VCaP (cell line): ENCODE results near the gene PARVB.
A peak's percentile ranks its signal among the peaks of the same experiment; 100 is the strongest.

Experiments
- H3K27ac ChIP-seq: fragments of 450-650 bp; 2 replicates; pipeline ENCODE4 v1.5.1; 2017
- TF ChIP-seq, protein P1 (sequence below): fragments of 450-650 bp; conservative IDR thresholded peaks from 2 replicates; pipeline ENCODE4 v1.5.1; 2017; ENCODE audit warnings: mild to moderate bottlenecking, moderate library complexity

The PARVB gene

DNA sequence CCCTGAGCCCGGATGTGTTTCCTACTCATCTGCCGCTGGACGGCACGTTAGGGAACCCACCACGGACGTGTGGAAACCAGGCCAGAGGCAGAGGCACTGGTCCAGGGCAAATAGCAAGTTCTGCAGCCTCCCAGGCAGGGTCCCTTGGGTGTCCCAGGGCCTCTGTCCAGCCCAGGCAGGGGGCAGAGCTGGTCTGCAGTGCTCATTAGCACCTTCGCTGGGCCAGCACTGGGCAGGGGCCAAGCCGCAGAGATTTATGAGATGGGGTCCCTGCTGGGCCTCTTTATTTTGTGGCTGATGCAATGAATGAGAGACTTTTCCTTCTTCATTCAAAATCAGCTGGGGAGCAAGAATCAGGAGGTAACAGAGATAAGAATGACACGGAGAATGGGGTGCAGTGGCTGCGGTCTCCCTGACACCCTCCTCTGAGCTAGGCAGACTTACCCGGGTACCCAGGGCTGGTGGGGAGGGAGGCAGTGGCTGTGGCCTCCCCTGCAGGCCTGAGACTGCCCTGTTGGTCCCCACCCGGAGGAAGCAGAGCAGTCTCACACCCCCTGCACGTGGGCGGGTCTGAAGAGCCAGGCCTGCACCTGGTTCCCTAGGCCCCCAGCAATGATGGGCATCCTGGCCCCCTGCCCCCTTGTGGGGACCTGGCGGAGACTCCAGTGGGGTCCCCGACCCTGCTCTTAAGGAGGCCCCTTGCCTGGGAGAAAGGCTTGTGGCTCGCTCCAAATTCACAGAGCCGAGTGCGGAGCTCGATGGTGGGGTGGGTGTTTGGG is 142.6 kb downstream of the PARVB start:
- H3K27ac ChIP-seq: no peak overlapping the region
- TF ChIP-seq, protein P1, sequence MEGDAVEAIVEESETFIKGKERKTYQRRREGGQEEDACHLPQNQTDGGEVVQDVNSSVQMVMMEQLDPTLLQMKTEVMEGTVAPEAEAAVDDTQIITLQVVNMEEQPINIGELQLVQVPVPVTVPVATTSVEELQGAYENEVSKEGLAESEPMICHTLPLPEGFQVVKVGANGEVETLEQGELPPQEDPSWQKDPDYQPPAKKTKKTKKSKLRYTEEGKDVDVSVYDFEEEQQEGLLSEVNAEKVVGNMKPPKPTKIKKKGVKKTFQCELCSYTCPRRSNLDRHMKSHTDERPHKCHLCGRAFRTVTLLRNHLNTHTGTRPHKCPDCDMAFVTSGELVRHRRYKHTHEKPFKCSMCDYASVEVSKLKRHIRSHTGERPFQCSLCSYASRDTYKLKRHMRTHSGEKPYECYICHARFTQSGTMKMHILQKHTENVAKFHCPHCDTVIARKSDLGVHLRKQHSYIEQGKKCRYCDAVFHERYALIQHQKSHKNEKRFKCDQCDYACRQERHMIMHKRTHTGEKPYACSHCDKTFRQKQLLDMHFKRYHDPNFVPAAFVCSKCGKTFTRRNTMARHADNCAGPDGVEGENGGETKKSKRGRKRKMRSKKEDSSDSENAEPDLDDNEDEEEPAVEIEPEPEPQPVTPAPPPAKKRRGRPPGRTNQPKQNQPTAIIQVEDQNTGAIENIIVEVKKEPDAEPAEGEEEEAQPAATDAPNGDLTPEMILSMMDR: no peak

DNA sequence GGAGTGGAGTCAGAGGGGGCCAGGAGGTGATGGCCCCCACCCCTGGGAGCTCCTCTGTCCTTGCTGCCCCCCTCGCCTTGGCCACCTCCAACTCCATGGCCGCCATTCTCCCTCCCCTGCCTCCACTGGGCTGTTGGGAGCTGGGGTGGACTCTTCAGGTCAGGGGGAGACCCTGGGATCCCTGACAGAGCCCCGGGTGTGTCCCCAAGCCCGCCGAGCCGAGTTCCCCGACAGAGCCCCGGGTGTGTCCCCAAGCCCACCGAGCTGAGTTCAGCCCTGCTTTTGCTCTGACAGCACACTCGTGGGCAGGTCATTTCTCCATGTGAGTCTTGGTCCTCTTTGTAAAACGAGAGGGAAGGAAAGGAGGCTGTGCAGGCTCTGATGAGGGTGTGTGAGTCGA is 143.4 kb downstream of the PARVB start:
- TF ChIP-seq, protein P1: no peak
- H3K27ac ChIP-seq: no peak overlapping the region

DNA sequence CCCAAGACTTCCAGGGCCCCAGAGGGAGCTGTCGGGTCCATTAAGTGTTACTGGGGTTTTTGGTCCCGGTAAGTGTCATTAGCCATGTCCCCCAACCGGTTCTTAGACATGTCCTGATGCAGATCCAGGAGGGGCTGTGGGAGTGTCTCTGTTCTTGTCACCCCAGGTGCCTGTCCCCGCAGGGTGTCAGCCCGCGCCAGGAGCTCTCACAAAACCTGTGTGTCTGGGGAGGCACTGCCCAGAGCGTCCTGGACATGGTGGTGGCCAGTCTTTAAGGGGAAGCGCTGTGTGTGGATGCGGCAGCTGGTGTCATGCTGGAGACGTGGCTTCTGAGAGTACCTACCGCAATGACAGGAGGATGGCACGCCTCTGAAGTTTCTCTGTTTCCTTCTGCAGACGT is 144.1 kb downstream of the PARVB start:
- TF ChIP-seq, protein P1: no peak
- H3K27ac ChIP-seq: no peak overlapping the region

DNA sequence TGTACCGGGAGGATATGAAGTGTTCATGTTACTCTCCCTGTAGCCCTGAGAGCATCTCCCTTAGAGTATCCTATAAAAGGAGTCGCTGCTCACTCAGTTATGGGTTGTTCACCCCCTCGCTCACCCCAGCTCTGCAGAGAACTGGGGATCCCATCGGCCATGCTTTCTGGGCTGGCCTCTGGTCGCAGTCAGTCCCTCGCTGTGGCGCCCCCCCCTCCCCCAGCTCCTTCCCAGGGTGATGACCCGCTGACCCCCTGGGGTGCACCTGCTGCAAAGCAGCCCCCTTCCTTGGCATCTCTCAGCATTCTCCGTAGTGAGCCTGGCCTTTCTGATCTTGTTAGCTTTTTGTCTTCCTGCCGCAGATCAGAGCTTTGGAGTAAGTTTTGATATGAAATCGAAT is 146.4 kb downstream of the PARVB start:
- TF ChIP-seq, protein P1: no peak

DNA sequence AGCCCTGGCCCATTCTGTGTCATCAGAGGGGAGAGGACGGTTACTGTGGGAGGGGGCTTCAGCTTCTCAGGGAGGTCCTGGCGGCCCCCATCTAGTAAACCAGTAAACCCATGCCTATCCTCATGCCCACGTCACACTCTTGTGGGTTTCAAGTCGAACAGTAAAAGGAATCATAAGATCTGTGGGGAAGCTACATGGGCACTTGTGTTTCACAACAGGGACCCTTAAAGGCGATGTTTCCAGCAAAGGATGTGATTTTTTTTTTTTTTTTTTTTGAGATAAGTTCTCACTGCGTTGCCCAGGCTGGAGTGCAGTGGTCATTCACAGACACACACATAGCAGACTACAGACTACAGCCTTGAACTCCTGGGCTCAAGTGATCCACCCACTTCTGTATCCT is 147.5 kb downstream of the PARVB start:
- TF ChIP-seq, protein P1: no peak
- H3K27ac ChIP-seq: no peak overlapping the region

More for the DNA sequence above, 146.4 kb downstream of the PARVB start:
- no peak overlapping the region for H3K27ac ChIP-seq

DNA sequence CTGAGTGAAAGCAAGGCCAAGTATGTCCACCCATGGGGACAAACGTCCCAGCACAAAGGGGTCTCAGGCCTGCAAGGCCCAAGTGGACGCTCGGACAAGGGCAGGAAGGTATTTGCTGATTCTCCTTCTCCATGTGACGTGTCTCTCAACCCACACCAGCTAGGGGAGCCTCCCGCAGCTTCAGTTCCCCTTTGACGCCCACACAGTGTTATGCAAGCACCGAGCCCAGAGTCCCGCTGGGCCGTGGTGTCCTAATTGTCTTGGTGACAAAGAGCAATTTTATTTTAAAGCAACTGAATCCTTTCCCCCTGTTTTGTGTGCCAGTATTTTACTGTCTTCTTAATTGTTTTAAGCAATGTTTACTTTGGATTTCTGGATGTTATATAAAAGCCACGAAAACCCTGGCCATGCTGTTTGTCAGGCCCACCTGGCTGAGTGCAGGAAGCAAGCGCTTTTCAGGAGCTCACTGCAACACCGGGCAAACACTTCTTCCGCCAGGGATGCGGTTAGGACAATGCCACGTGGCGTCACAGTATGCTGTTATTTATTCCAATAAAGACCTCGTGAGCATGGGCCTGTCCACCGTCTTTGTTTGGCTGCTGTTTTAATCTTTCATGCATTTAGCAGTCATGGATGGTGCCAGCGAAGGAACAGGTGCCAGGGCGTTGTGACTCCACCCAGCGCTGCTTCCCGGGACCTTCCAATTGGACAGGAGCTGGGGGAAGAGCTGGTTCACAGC is 148.4 kb downstream of the PARVB start:
- TF ChIP-seq, protein P1: no peak
- peak overlapping the region; percentile 34 for H3K27ac ChIP-seq

DNA sequence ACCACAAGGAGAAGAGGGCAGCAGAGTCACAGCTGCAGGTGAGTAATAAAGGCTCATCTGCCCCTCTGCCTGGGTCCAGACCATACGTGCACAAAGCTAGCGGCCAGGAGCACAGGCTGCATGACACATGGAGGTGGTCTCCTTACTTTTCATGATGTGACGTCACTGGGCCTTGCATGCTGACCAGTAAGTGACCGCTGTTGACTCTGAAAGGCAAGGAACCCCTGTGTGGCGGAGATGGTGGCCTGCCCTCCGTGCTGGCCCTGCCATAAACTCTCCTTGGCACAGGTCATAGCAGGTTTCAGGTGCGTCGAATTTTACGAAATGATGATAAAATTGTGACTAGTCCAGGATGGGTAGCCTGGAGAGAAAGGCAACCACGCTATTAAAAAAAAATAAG is 149.1 kb downstream of the PARVB start:
- TF ChIP-seq, protein P1: no peak
- H3K27ac ChIP-seq: peak overlapping the region; percentile 34
